Smooth muscle cell of the umbilical artery (primary cell): ENCODE data around the gene UNC5CL. TPM values are rescaled to one million over a fixed set of nuclear protein-coding genes. Genes with fewer than 3 reads are reported as not detected.

Source experiments
- total RNA-seq: library from RNA; depleted of rRNA; stranded (reverse); fragments of >200 nt; gene quantifications from 2 replicates; pipeline ENCODE4 v1.2.3, GENCODE V29; 2014

Gene UNC5CL, protein sequence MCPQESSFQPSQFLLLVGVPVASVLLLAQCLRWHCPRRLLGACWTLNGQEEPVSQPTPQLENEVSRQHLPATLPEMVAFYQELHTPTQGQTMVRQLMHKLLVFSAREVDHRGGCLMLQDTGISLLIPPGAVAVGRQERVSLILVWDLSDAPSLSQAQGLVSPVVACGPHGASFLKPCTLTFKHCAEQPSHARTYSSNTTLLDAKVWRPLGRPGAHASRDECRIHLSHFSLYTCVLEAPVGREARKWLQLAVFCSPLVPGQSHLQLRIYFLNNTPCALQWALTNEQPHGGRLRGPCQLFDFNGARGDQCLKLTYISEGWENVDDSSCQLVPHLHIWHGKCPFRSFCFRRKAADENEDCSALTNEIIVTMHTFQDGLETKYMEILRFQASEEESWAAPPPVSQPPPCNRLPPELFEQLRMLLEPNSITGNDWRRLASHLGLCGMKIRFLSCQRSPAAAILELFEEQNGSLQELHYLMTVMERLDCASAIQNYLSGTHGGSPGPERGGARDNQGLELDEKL
- total RNA-seq, result under 0.01 TPM in 1 of 2 replicates, not detected in the other

DNA sequence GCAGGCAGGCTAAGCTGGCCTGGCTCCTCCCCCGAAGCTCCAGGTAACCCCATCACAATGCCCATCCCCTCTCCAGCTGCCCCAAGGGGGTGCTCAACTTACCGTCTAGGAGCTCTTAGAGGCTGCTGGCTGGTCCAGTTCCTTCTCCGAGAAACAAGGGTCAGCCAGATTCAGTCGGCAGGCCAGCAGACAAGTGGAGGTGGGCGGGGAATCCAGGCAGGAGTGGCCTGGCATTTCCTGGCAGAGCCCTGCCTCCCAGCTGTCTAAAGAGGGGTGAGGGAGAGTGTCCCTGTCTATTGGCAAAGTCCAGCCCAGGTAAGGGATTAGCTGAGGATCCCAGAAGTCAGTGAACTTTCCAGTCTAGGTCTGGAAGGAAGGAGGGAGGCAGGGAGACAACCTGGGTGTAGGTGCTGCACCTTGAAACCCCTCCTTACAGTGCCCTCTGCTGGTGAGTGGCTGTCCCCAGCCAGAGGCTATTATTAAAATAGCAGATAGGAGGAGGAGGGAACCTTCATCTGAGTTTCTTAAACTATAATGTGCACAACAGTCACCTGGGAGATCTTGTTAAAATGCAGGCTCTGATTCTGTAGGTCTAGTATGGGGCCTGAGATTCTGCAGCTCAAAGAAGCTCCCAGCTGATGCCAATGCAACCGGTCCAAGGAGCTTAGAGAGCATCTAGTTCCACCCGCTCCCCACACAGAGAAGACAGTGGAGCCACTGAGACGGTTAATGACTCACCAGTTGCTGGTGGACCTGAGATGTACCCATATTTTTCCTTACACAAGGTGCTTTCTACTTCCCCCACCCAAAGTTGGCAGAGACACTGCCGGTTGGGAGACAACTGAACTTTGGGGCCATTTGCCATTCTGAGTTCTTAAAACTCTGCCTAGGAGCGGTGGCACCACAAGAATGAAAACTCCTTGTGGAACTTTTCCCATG, at the start of gene UNC5CL:
Gene UNC5CL, minus strand, starts transcription at position 162 of the 939 bp plus-strand sequence. CDS start 4,147 bp downstream, outside the sequence.

DNA sequence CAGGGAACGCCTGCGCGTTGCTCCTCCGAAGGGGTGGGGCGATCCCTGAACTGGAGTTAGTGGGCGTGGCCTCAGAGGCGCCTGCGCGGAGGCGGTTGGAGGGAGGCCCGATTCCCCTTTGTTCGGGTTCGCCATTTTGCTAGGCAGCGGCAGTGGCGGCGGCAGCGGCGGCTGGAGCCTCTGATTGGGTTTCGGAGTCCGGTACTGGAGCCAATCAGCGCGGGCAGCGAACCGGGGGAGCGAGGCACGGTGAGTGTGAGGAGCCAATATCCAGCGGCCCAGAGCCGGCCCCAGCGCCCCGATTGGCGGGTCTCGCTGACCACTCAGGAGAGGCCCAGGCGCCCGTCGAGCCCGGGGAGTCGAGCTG, 33.8 kb upstream of the UNC5CL start, which contains the start of gene NFYA:
Gene NFYA, plus strand, starts transcription at position 139 of the 367 bp plus-strand sequence. CDS start 6,116 bp downstream, outside the sequence.

GRCh38 chr6:41071923-41072835, 33.2 kb upstream of the UNC5CL start, which contains the start of gene OARD1:
Gene OARD1, minus strand, starts transcription at chr6:41072356. Its CDS starts 722 bp downstream, at chr6:41071634.

DNA sequence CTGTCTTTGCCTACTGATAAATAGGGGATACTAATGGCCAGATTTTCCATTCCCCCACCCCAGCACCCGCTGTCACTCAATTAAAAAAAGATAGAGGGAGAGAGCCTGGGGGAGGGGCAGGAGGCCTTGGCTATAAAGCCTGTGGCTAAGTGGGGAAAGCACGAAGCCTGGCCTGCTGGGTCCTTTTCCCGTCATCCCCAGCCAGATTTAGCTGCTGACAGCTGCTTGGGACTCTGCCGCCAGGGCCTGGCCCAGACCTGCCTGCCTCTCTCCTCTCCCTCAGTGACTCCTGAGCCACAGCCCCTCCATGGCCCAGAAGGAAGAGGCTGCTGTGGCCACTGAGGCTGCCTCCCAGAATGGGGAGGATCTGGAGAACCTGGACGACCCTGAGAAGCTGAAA, 14.0 kb upstream of the UNC5CL start, which contains the start of gene APOBEC2:
Gene APOBEC2, plus strand, starts transcription at position 162 of the 400 bp plus-strand sequence. Its CDS starts 146 bp downstream, at position 308.

GRCh38 chr6:41042226-41043055, 3.4 kb upstream of the UNC5CL start, which contains the start of gene TSPO2:
Gene TSPO2, plus strand, starts transcription at chr6:41042467. Its CDS starts 519 bp downstream, at chr6:41042986.

Other genes starting within 250 kb of the UNC5CL start
- not detected in 2 replicates for gene TSPO2, start 3.2 kb upstream of the UNC5CL start, total RNA-seq
- not detected in 2 replicates for gene APOBEC2, start 14.0 kb upstream of the UNC5CL start, total RNA-seq
- 7.1 and 11.3 TPM in 2 replicates for gene OARD1, start 33.1 kb upstream of the UNC5CL start, total RNA-seq
- gene NFYA, start 33.8 kb upstream of the UNC5CL start, total RNA-seq, result 15.4 and 25.1 TPM in 2 replicates
- not detected in 2 replicates for gene TREML1, start 115.1 kb upstream of the UNC5CL start, total RNA-seq
- 0.14 TPM in 1 of 2 replicates, not detected in the other for gene TREM2, start 123.9 kb upstream of the UNC5CL start, total RNA-seq
- not detected in 2 replicates for gene TREML2, start 161.9 kb upstream of the UNC5CL start, total RNA-seq
- gene TREML4, start 189.1 kb upstream of the UNC5CL start, total RNA-seq, result not detected in 2 replicates
- 0.42 and 5.3 TPM in 2 replicates for gene TREM1, start 247.5 kb upstream of the UNC5CL start, total RNA-seq